Neural cell (in vitro differentiated cells): ENCODE results near the gene CHD6. TPM values are rescaled to one million over a fixed set of nuclear protein-coding genes. Genes with fewer than 3 reads are reported as not detected.

Source experiments
- H2AFZ ChIP-seq: fragments of 200-600, 300-800 bp; sonication (generic), shearing (Covaris generic); 2 replicates; pipeline ENCODE4 v1.6.0; 2014; ENCODE audit warnings: low read depth, mild to moderate bottlenecking, antibody characterized with exemption, low read length, moderate library complexity
- H3F3A ChIP-seq: fragments of 200-600 bp; shearing (Covaris generic); 2 replicates; pipeline ENCODE4 v1.6.1; 2016; ENCODE audit warnings: mild to moderate bottlenecking, moderate library complexity, mixed read lengths, antibody characterized with exemption, low read length; ENCODE audit not compliant: insufficient read depth, poor library complexity, severe bottlenecking
- H3K27ac ChIP-seq: fragments of 200-600, 300-800 bp; sonication (generic), shearing (Covaris generic); 2 replicates; pipeline ENCODE4 v1.5.1; 2014; ENCODE audit warnings: mild to moderate bottlenecking, low read length, moderate library complexity
- H3K27me3 ChIP-seq: fragments of 300-800, 200-600 bp; sonication (generic), shearing (Covaris generic); 2 replicates; pipeline ENCODE4 v1.6.0; 2014; ENCODE audit warnings: mild to moderate bottlenecking, low read depth, low read length, moderate library complexity; ENCODE audit not compliant: insufficient read depth
- H3K36me3 ChIP-seq: fragments of 300-800, 200-600 bp; sonication (generic), shearing (Covaris generic); 2 replicates; pipeline ENCODE4 v1.5.1; 2014; ENCODE audit warnings: mild to moderate bottlenecking, antibody characterized with exemption, low read length, moderate library complexity; ENCODE audit not compliant: insufficient read depth
- H3K4me2 ChIP-seq: fragments of 300-800, 200-600 bp; sonication (generic), shearing (Covaris generic); 2 replicates; pipeline ENCODE4 v1.6.0; 2014; ENCODE audit warnings: mild to moderate bottlenecking, low read length
- H3K4me3 ChIP-seq: fragments of 300-800, 200-600 bp; sonication (generic), shearing (Covaris generic); 2 replicates; pipeline ENCODE4 v1.5.1; 2014; ENCODE audit warnings: mild to moderate bottlenecking, low read length, moderate library complexity
- H3K79me2 ChIP-seq: fragments of 200-600 bp; shearing (Covaris generic); replicated peaks from 2 replicates; pipeline ENCODE4 v1.6.0; 2014; ENCODE audit warnings: mild to moderate bottlenecking, low read length, moderate library complexity; ENCODE audit not compliant: insufficient read depth
- H3K9ac ChIP-seq: fragments of 300-800, 200-600 bp; sonication (generic), shearing (Covaris generic); 2 replicates; pipeline ENCODE4 v1.6.1; 2016; ENCODE audit warnings: mild to moderate bottlenecking, low read length, mixed read lengths
- H3K9me2 ChIP-seq: fragments of 200-600 bp; shearing (Covaris generic); 2 replicates; pipeline ENCODE4 v1.6.1; 2016; ENCODE audit warnings: mild to moderate bottlenecking, low read length, mixed read lengths; ENCODE audit not compliant: insufficient read depth
- H3K9me3 ChIP-seq: fragments of 200-600, 300-800 bp; sonication (generic), shearing (Covaris generic); 2 replicates; pipeline ENCODE4 v1.6.1; 2016; ENCODE audit warnings: mild to moderate bottlenecking, mixed run types, low read length, moderate library complexity, mixed read lengths
- H4K20me1 ChIP-seq: fragments of 200-600 bp; shearing (Covaris generic); 2 replicates; pipeline ENCODE4 v1.6.1; 2016; ENCODE audit warnings: mild to moderate bottlenecking, mixed run types; ENCODE audit not compliant: insufficient read depth
- EP300 ChIP-seq: fragments of 450-650 bp; conservative IDR thresholded peaks from 2 replicates; pipeline ENCODE4 v1.6.1; 2014; ENCODE audit warnings: antibody characterized with exemption, mild to moderate bottlenecking, moderate library complexity; ENCODE audit not compliant: poor library complexity, severe bottlenecking
- EZH2 ChIP-seq: fragments of 200-600, 300-800 bp; shearing (Covaris generic), sonication (generic); IDR thresholded peaks from 2 replicates; pipeline ENCODE4 v1.6.1; 2014; ENCODE audit warnings: antibody characterized with exemption, low read length, borderline replicate concordance, mild to moderate bottlenecking; ENCODE audit not compliant: insufficient read depth, poor library complexity, severe bottlenecking
- MXI1 ChIP-seq: fragments of 450-650 bp; conservative IDR thresholded peaks from 2 replicates; pipeline ENCODE4 v1.6.1; 2014; ENCODE audit warnings: antibody characterized with exemption, mild to moderate bottlenecking; ENCODE audit not compliant: poor library complexity, severe bottlenecking
- POLR2AphosphoS5 ChIP-seq: IDR thresholded peaks from 2 replicates; pipeline ENCODE4 v1.6.1; 2012
- RAD21 ChIP-seq: fragments of 450-650 bp; conservative IDR thresholded peaks from 2 replicates; pipeline ENCODE4 v1.6.1; 2014; ENCODE audit warnings: antibody characterized with exemption, mild to moderate bottlenecking, moderate library complexity
- SMC3 ChIP-seq: fragments of 450-650 bp; conservative IDR thresholded peaks from 2 replicates; pipeline ENCODE4 v1.6.1; 2014; ENCODE audit warnings: antibody characterized with exemption, mild to moderate bottlenecking, moderate library complexity; ENCODE audit not compliant: poor library complexity
- TAF1 ChIP-seq: IDR thresholded peaks from 2 replicates; pipeline ENCODE4 v1.6.1; 2012; ENCODE audit warnings: low read depth
- polyA plus RNA-seq: library from polyadenylated mRNA; depleted of rRNA; stranded (reverse); fragments of >200 nt; gene quantifications from 2 replicates; pipeline ENCODE4 v1.2.3, GENCODE V29; 2014
- TF ChIP-seq, protein P1 (sequence below): fragments of 450-650 bp; IDR thresholded peaks from 2 replicates; pipeline ENCODE4 v1.5.1; 2014; ENCODE audit warnings: antibody characterized with exemption, mild to moderate bottlenecking, moderate library complexity; ENCODE audit not compliant: poor library complexity, severe bottlenecking
- TF ChIP-seq, protein P2 (sequence below): IDR thresholded peaks from 2 replicates; pipeline ENCODE4 v1.6.1; 2012; ENCODE audit warnings: borderline replicate concordance

The CHD6 gene
- polyA plus RNA-seq, 1 donor from 2014 or later, result 22.9 TPM

DNA sequence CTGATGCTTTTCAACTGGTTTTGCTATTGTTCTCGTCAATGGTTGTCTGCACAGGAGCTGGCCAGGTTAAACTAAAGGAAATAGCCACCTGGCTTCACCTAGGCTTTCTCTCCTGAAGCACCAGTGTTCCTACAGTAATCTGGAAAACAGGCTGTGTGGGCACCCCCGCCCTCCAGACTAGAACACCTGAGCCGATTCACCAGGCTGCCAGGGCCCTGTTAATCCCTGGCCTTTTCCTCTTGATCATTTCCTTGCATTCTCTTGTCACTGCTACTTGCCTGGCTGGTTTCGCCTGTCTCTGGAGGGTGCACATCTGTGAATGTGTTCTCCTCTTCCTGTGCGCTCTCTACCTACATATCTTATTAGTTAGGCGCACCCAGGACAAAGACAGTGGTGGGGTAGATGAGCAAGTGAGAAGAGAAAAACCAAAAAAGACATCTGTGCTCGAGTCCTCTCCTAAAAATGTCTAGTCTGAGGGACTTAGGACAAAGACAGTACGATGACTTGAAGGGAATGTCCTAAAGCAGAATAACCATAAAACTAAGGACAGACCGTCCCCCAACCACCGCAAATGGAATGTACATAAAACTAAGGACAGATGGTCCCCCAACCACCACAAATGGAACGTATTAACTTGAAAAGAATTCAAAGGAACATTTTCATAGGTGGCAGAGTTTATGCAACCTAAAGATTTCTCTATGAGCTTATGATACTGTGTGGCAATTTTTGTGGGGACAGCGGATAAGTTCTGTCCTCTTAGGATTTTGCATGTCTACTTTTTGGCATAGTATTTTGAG is 205.7 kb downstream of the CHD6 start:
- Histone ChIP-seq H3K9ac (no peak overlapping the region), H3K36me3 (peaks cover 4% of the 10 kb centered on the region), H3F3A (no peaks in the 10 kb centered on the region), H2AFZ (no peak overlapping the region), H3K27ac (no peak overlapping the region), H3K79me2 (no peaks in the 10 kb centered on the region), H3K27me3 (no peaks in the 10 kb centered on the region), H3K9me2 (no peaks in the 10 kb centered on the region), H4K20me1 (no peaks in the 10 kb centered on the region), H3K9me3 (no peaks in the 10 kb centered on the region), H3K4me2 (no peak overlapping the region), H3K4me3 (no peak overlapping the region)
- TF ChIP-seq, protein P1, sequence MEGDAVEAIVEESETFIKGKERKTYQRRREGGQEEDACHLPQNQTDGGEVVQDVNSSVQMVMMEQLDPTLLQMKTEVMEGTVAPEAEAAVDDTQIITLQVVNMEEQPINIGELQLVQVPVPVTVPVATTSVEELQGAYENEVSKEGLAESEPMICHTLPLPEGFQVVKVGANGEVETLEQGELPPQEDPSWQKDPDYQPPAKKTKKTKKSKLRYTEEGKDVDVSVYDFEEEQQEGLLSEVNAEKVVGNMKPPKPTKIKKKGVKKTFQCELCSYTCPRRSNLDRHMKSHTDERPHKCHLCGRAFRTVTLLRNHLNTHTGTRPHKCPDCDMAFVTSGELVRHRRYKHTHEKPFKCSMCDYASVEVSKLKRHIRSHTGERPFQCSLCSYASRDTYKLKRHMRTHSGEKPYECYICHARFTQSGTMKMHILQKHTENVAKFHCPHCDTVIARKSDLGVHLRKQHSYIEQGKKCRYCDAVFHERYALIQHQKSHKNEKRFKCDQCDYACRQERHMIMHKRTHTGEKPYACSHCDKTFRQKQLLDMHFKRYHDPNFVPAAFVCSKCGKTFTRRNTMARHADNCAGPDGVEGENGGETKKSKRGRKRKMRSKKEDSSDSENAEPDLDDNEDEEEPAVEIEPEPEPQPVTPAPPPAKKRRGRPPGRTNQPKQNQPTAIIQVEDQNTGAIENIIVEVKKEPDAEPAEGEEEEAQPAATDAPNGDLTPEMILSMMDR, result no peak

DNA sequence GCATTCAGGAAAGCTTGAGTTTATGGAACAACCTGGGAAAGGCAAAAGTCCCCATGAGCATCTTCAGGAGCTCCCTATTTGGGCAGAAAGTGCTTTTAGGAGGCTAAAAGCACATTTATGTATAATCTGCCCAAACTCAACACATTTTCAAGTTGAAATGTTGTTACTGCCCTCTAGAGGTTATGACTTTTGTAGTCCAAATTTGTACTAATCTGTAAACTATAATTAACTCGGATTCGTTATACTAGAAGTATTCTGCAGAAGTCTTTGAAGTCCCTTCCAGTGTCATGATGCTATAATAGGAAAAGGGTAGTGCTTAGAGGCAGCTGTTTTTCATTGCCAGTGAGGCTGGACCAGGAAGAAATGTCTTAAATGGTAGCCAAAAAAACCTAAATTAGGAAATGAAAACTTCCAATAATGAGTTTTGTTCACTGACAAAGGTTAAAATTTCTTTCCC is 206.8 kb downstream of the CHD6 start:
- Histone ChIP-seq H2AFZ (no peak overlapping the region), H3K9me3 (no peaks in the 10 kb centered on the region), H3K9ac (no peak overlapping the region), H3K4me2 (no peak overlapping the region), H3K79me2 (no peaks in the 10 kb centered on the region), H4K20me1 (no peaks in the 10 kb centered on the region), H3K36me3 (no peaks in the 10 kb centered on the region), H3K27me3 (no peaks in the 10 kb centered on the region), H3F3A (no peaks in the 10 kb centered on the region), H3K9me2 (no peaks in the 10 kb centered on the region), H3K4me3 (no peak overlapping the region), H3K27ac (no peak overlapping the region)
- TF ChIP-seq RAD21 (peak; percentile 29), POLR2AphosphoS5 (no peak), MXI1 (no peak), SMC3 (peak; percentile 21), TAF1 (no peak)
- TF ChIP-seq, protein P1, result peak; percentile 43

- Histone ChIP-seq H3K9ac (no peak overlapping the region), H3K4me3 (no peak overlapping the region), H4K20me1 (no peaks in the 10 kb centered on the region), H3K9me2 (no peaks in the 10 kb centered on the region), H3K4me2 (no peak overlapping the region), H3F3A (no peaks in the 10 kb centered on the region), H3K79me2 (no peaks in the 10 kb centered on the region), H2AFZ (no peak overlapping the region), H3K27me3 (no peaks in the 10 kb centered on the region), H3K27ac (no peak overlapping the region), H3K36me3 (peaks cover 5% of the 10 kb centered on the region), H3K9me3 (no peaks in the 10 kb centered on the region)
- TF ChIP-seq EP300 (no peak), SMC3 (no peak), EZH2 (no peak), RAD21 (no peak), MXI1 (no peak), TAF1 (no peak), POLR2AphosphoS5 (no peak)
- TF ChIP-seq, protein P1, result no peak
- TF ChIP-seq, protein P2, sequence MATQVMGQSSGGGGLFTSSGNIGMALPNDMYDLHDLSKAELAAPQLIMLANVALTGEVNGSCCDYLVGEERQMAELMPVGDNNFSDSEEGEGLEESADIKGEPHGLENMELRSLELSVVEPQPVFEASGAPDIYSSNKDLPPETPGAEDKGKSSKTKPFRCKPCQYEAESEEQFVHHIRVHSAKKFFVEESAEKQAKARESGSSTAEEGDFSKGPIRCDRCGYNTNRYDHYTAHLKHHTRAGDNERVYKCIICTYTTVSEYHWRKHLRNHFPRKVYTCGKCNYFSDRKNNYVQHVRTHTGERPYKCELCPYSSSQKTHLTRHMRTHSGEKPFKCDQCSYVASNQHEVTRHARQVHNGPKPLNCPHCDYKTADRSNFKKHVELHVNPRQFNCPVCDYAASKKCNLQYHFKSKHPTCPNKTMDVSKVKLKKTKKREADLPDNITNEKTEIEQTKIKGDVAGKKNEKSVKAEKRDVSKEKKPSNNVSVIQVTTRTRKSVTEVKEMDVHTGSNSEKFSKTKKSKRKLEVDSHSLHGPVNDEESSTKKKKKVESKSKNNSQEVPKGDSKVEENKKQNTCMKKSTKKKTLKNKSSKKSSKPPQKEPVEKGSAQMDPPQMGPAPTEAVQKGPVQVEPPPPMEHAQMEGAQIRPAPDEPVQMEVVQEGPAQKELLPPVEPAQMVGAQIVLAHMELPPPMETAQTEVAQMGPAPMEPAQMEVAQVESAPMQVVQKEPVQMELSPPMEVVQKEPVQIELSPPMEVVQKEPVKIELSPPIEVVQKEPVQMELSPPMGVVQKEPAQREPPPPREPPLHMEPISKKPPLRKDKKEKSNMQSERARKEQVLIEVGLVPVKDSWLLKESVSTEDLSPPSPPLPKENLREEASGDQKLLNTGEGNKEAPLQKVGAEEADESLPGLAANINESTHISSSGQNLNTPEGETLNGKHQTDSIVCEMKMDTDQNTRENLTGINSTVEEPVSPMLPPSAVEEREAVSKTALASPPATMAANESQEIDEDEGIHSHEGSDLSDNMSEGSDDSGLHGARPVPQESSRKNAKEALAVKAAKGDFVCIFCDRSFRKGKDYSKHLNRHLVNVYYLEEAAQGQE, result no peak
Observed at GRCh38 chr20:41408986-41409385, 209.2 kb downstream of the CHD6 start.
